GM12891 (cell line): Measurements from ENCODE around the gene SLC9A8.

Experiments used
- PAX5 ChIP-seq: IDR thresholded peaks from 2 replicates; pipeline ENCODE4 v1.6.1; 2011; ENCODE audit warnings: low read length, moderate library complexity, mild to moderate bottlenecking; ENCODE audit not compliant: insufficient read depth, severe bottlenecking
- POLR2A ChIP-seq: IDR thresholded peaks from 2 replicates; pipeline ENCODE4 v1.6.1; 2011; ENCODE audit warnings: low read depth, low read length, control low read depth
- POLR2AphosphoS5 ChIP-seq: IDR thresholded peaks from 2 replicates; pipeline ENCODE4 v1.6.1; 2011; ENCODE audit warnings: low read depth, low read length, control low read depth
- POU2F2 ChIP-seq: IDR thresholded peaks from 2 replicates; pipeline ENCODE4 v1.6.1; 2011; ENCODE audit warnings: low read depth, mild to moderate bottlenecking, control low read depth, low read length, moderate library complexity
- TAF1 ChIP-seq: IDR thresholded peaks from 2 replicates; pipeline ENCODE4 v1.6.1; 2011; ENCODE audit warnings: low read depth, low read length, control low read depth

DNA sequence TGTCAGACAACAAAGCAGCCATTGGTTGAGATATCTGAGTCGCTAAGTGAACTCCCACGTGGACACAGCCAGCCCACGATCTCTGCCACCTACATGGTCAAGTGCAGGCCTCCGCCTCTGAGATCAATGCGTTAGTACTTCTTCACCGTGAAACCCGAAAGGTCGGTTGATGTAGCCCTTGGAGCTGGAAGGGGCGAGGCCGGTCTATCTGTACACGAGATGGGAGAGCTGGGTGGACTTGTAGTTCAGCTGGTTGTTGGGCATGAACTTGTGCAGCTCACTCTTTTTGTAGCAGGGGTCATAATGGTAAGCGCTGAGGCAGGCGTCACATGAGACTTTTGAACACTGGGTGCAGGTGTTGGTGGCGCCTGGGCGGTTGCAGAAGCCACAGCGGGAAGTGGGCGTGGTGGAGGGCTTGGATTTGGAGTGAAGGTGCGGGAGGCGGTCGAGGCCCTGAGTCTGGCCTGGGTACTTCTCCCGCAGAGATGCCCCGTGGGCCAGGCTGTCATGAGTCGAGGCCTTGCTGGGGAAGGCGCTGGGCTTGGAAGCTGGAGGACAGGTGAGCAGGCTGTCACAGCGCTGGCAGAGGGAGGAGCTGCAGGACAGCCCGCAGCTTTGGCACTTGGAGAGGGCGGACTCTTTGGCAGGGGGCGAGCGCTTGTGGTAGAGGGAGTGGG lies 92.9 kb downstream of the SLC9A8 start:
- TF ChIP-seq POLR2A (no peak), POLR2AphosphoS5 (no peak), POU2F2 (no peak), TAF1 (no peak), PAX5 (no peak)
